A673 (cell line): ENCODE measurements around the gene MS4A15.
"Not testable (repeated sequence)": the region's sequence is repeated elsewhere in the genome, so short reads cannot be mapped to it uniquely, and the experiment has no call there.

Experiments used
- CTCF ChIP-seq: fragments of 300-800, 200-600 bp; sonication (generic); conservative IDR thresholded peaks from 2 replicates; pipeline ENCODE4 v1.5.1; 2017; ENCODE audit warnings: low read depth, mild to moderate bottlenecking, antibody characterized with exemption, low read length, moderate library complexity, mixed read lengths
- EZH2 ChIP-seq: fragments of 200-600 bp; sonication (generic); IDR thresholded peaks from 2 replicates; pipeline ENCODE4 v1.6.1; 2017; ENCODE audit warnings: borderline replicate concordance, low read depth, mild to moderate bottlenecking, mixed read lengths, antibody characterized with exemption, low read length; ENCODE audit not compliant: poor library complexity, severe bottlenecking

- not testable (repeated sequence) for TF ChIP-seq CTCF, EZH2
Observed at GRCh38 chr11:60713423-60713822, 43.2 kb upstream of the MS4A15 start.
